Spleen (tissue), 7 donors: ENCODE data around the gene GRIK3.

ENCODE experiments used
- CTCF ChIP-seq, 11 experiments: fragments of 200-600 bp in 7 of 11; fragments of 450-650 bp in 4 of 11; sonication (generic) in 4 of 11; IDR thresholded peaks in 8 of 11; conservative IDR thresholded peaks in 3 of 11; 1 replicate in 7 of 11; 2 replicates in 4 of 11; pipeline versions ENCODE4 v1.4.0 to v1.8.0; 2016 to 2021; ENCODE audit warnings: antibody characterized with exemption in 11 of 11, inconsistent platforms in 4 of 11, mild to moderate bottlenecking in 1 of 11
- POLR2A ChIP-seq, 3 donors: fragments of 450-650 bp; IDR thresholded peaks; one replicate each; pipeline ENCODE4 v1.5.1; 2017; ENCODE audit warnings: antibody characterized with exemption in 3 of 3, mild to moderate bottlenecking in 1 of 3
- POLR2AphosphoS5 ChIP-seq, 3 donors: sonication (generic); formaldehyde crosslinking; IDR thresholded peaks; one replicate each; pipeline ENCODE4 v1.5.1; 2017; ENCODE audit warnings: antibody characterized with exemption in 3 of 3
- donor health status: DM: no; HTN: no; CAD: no; lungs with moderate emphysema.
- donor health status: DM: no; HTN: no; CAD: no.
- donor health status: DM: no; HTN: no; CAD: no.

DNA sequence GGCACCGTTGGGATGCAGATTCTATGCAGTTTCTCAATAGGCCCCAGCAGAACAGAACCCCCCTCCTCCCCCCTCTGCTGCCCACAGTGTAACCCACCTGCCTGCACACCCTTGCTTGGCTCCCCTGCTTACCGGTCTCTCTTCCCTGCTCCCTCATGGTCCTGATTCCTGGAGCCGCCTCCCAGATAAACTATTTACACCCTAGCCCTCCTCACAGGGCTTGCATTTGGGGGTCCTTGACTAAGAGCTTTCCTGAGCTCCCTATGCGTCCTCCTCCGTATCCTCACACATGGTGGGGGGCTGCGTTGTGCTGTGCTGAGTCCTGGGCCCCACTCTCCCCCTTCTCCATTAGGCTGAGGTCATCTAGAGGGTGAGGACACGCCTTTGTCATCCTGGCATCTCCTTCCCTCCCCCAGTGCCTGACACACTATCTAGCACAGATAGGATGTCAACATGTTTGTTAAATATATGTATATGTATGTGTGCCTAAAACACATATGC lies 121.9 kb downstream of the GRIK3 start:
- TF ChIP-seq POLR2A (IDR thresholded peaks at IDR 0.05) (no peak), CTCF (IDR thresholded peaks at IDR 0.05 in 8 of 11, conservative IDR thresholded peaks at IDR 0.05 in 3 of 11) (no peak), POLR2AphosphoS5 (IDR thresholded peaks at IDR 0.05) (no peak)
